Activated CD4-positive, alpha-beta T cell treated with anti-CD3 and anti-CD28 coated beads for 1 hour (primary cell): ENCODE results near the gene HOXB7.

Experiments used
- DNase-seq: peaks from one replicate; pipeline ENCODE4 v3.0.0-alpha.2; 2020

Gene HOXB7

DNA sequence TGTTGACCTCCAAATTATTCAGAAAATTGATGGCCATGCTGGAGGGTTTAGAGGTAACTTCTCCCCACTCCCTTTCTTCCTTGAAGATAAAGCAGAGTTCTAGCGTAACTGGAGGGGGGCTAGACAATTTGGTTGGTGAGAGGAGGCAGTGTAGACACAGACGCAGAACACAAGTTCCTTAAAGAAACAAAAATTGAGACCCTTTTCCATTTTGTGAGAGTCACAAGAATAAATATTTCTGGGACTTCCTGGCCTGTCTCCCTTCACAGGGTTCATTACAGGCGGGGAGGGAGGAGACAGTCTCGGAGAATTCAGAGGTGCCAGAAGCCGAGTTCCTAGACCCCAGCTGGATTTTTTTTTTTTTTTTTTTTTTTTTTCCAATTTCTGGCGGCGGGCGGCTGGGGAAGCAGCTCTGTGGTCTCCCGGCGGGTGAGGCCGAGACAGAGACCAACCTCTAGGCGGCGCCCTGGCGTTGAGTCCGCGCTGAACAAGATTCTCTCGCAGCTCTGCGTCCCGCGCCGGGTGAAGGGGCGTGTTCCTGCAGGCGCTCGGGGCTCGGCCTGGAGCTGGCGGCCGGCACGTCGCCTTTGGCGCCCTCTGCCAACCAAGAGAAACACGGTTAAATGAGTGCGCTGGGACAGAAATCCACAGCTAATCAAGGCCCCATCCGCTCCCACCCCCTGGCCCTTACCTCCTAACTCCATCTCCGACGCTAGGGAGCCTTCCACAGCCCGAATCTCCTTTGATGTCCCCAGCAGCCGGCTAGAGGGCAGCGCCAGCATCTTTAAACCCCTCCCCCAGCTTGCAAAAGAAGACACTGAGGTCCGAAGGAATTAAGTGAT, 25.6 kb upstream of the HOXB7 start:
- no peak for DNase-seq

DNA sequence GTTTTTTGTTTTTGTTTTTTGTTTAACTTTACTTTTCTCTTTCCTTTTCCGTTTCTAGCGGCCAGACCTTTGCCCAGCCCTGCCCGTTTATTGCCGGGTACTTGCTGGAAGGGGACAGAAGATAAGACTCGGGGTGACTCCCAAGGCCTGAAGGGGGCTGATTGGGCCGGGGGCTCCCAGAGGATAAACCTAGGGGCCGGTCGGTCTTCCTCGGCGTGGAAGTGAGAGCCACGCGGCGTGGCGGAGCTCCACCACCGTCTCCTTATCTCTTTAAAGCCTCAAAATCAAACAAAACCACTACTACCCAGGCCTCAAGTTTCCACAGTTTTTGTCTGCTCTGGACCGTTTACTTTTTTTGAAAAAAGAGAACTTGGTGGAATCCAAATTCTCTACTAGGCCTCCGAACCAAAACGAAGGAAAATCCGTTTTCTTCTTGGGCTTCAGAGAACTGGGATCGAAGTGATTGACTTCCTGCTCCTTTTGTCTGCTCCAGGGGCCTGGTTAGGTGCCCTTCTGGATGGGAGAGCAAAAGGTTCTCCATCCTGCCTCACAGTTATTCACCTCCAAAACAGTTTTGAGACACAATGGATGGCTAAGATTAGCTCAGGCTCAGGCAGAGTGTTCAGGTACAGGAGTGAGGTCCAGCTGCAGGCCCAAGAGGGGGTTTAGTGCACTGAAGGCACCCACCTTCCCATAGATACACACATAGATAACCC, 23.8 kb upstream of the HOXB7 start:
- no peak for DNase-seq

DNA sequence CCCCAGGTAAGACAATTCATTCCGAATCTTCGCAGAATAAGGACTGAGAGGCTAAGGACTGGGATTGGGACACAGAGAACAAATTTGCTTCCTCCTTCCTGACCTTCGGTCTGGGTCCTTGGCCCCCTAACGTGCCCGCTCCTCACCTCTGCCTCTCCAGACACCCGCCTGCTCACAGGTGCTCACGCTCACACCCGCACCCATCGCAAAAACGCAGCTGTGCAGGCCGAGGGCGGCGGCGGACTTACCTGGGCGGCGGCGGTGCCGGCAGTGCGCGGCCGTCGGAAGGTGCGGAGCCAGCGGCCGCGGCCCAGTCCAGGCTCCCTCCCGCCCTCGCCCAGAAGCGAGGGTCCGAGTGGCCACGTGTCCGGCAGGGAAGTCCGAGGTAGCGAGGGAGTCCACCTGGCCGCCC, 22.5 kb upstream of the HOXB7 start:
- DNase-seq: no peak

DNA sequence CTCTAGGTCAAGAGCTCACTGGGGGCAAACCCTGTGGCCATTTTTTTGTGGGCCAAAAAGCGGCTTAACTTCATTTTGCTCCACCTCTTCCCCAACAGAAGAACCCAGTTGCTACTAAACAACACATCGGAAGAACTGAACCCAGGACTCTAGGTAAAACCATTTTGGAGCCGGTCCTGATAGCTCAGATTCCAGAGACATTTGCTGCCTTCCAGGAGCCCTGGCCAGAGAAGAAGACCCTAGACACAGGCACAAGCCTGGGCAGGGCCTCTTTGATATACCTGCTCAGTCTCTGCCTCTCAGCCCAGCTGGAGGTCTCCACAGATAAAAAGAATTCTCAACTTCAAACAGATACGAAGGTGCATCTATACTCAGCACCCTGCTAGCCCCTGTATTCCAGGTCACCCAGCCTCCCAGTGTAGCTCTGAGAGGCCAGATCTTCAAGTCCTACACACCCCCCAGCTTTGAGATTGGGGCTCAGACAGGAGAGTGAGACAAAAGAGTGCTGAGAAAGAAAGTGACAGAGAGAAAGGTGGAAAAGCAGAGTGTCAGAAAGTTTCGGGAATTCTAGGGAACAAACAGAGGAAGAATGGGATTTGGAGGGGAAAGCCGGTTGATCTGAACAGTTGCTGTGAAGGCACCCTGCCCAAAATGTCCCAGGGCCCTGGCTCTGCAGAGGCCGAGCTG, 21.9 kb upstream of the HOXB7 start:
- DNase-seq: no peak

DNA sequence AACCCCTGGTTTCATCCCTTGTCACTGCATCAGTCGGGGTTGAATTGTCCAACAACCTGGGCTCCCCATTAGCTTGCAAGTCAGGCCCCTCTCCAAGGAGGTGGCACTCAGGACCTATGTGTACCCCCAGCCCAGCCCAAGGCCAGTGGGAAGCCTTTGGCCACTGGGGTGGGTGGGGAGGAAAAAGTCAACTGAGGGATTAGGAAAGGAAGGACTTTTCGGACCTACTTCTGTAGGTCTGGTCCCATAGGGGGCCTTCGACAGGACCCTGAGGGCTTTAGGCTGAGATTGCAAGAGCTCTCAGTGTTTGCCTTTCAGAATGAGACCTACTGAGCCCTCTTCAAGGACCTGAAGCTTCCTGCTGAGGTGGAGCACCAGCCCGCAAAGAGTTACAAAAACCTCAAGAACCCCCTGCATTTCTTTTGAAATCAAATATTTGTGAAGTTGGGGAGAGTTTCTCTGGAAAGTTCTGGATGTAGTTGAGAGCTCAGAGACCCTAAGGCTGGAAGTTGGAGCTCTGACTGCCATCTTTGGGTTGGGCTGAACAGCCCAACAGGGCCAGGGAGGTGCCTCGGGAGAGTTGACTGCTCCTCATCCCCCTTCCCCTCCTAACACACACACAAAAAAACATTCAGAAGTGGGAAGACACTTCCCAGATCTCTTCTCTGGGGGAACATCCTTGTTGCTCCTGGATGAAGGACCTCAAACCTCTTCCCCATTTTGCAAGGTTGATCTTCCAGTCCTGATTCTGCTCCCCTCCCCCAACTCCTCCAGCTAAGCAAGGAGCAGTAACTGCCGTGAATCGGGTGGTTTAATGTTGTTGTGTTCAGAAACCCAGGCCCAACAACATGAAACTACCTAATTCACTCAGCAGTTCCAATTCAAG, 21.1 kb upstream of the HOXB7 start:
- no peak for DNase-seq

DNA sequence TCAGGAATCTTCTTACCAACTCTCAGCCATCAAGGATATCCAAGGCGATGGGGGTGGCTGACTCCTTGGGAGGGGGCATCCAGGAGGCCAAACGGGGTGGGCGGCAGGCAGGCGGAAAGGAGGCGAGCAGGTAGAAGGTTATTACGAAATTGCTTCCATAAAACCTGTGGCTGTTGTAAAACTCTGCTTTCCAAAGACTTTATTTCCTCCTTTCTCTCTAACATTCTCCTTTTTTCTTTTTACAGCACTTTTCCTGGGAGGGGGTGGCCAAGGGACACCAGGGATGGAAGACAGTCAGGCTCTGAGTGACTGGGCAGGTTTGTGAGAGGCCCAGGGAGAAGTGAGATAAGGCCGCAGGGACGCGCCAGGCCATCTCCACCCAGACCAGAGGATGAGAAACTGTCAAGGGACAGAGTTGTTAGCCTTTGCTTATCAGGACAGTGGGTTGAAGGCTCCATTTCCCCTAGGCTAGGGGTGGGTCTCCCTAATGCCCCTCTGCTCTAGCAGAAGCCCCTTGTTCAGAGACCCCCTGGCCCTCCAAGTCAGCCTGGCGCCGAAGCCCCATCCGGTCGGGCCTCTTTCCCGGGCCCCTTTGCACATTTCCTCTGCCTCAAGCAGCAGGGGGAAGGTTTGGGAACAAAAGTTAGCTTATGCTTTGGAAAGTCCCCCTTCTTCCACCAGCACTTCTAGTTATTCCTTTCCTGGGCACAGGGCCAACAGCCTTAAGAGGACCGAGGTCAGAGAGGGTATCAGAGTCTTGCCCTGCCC, 20.3 kb upstream of the HOXB7 start:
- DNase-seq: no peak

DNA sequence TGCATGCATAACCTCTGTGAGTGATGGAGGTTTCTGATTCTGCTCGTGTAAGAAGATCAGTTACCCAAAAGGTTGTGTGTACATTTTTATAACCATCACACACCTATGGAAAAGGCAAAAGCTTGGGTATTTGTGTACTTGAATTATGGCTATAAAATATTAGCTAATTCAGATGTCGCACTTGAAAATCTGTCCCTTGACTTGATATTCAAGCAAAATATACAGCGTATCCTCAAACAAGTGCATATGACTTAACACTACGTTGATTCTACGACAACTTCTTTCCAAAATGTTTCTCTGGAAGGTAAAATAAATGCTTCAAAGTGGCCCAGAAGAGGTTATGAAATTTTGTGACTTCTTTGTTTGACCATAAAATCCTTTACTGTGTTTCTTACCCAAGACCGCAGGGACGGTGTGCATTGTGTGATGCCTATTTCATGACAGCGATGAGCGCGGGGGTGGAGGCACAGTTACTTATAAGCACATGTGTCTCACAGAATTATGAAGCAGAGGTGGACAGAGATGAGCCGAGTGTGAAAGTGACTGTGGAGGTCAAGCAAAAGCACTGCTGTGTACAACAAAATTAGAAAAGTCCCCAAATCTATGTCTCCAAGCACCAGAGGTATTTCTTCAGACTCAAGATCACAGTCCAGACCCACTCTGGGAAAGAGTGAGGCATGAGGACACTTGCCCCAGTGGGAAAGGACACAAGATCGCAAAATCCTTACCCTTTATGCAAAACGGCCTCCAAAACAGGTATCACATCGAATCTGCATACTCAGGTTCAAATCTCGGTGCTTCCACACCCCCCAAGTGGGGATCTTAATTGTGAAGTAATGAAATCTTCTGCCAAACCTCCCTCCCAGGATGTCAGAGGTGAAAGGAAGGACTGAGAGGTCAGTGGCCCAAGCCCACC, 19.4 kb upstream of the HOXB7 start:
- no peak for DNase-seq

DNA sequence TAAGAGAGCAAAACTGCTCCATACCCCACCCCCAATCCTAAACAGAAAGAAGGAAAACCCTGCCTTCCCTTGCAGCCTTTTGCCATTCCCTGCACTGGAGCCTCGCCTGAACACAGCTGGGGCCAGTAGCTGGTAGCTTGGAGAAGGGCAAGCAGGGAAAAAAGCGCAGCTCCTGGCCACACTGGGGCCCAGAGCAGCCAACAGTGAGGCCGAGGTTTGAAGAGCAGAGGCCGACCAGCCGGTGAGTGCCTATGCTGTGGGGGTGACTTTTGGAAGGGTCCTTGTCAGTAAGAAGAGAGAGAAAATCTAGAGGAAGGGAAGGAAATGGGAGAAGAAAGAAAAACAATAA, 18.6 kb upstream of the HOXB7 start:
- DNase-seq: no peak

DNA sequence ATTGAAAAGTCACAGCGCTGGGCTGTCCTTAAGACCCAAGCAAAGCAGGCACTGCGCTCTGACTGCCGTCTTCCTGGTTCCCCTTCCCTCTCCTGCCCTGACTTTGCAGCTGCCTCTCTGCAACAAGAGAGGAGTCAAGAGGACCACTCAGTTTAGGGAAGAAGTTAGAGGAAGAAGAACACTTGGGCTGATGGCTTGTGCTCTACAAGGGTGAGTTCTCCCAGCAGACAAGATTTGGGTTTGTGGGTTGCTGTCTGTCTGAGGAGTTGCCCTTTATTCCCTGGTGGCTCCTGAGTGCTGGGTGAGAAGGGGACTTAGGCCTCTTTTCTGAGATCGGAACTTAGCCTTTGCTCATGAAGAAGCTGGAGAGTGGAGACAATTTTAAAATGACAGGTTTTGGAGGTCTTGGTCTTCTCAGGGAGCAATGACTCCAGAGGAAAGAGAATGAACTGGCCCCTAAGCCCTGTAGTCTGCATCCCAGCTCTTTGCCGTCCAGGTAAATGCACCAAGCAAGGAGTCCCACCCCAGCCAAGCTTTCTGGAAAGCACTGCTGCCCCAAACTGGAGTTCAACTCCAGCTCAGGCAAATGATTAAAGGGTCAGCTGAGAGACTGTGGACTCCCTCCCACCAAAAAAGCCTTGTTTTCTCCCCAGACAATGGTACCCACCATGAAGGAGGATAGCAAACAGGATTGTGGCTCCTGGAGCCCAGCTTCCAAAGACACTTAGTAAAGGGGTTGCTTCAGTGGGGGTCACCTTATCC, 18.0 kb upstream of the HOXB7 start:
- DNase-seq: no peak

DNA sequence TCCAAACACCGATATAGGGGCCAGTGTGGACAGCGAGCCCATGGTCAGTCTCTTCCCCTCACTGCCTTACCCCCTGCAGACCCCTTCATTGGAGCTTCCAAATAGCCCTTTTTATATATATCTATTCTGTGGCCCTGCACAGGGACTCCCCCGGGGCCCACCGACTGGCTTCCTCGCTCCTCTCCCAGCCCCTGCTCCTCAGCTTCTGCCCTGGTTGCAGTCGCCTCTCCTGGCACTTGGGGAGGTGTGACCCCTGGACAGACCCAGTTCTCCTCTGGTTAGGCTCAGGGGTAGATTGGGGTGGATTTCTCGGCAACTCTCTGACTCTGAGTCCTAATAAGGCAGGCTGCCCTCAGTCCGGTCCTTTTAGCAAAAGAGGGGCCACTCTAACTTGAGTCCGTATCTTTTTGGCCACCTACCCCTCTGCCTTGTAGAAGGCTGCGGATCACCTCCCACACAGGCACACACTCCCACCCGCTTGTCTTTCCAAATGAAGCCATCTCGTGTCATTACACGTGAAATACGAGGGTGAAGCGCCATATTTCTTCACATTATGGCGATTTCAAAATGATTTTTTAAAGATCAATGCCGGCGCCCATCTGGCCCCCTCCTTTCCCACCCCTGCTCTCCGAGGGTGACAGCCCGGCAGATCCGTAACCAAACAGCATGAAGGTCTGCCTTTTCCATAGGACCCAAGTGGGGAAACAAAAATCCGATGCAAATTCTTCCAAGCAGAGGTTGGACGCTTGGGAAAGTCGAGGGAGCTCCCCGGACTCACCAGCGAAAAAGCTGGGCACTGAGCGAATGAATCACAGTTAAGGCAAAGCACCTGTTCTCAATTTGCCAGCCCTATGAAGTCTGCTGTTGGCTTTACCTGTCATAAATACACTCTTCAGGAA, 17.1 kb upstream of the HOXB7 start:
- no peak for DNase-seq

DNA sequence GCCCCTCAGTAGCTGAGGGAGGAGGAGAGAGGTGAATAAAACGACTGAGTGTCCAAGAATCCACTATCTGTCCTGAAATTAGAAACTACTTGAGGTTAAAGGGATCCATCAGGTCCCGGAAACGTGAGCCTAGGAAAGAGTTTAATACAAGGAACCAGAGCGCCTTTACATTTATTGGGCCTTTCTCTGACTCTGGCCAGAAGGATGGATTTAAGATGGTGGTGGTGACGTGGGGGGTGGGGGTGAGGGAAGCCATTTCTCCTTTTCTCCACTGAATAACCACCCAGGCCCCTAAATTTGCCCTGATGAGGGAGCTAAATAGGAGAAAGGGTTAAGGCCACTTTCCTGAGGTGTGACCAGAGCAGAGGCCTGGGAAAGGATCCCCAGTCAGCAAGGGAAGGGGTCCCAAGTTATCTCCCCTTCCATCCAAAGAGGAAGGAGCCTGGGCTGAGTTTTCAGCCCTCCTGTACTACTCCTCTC, 16.3 kb upstream of the HOXB7 start:
- DNase-seq: no peak

DNA sequence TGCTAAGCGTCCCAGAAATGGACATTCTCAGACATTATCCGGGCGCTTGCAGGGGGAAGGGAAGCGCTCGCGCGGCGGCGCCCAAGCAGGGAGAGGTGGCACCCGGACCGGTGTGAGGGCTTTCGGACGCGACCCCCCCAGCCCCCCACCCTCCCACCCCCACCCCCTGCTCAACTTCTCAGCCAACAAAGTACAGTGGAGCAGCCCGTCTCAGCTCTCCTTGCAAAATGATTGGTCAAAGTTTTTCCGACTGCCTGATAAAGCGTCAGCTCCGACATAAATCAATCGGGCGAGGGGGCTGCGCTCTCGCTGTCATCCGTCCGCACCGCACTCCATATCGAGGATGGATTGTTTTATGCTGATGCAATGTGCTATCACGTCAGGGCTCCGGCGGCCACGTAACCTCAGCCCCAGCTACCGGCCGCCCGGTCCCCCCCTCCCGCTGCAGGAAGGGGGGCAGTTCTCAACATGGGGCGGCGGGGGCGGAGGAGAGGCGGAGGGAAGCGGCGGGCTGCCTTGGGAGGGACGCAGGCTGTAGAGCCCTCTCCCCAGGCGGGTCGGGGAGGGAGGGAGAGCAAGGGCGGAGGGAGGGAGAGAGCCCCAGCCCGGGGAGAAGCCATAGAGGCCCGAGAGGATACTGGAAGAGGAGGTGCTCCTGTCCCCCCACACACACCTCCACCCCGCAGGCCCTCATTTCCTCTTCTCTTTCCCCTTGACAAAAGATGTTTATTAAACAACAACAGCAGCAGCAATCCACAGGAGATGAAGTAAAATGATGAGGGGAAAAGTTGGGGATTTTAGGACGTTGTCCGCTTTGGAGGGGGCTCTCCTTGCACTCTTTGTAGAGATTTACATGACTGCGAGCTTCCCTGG, 15.7 kb upstream of the HOXB7 start, which contains the start of gene HOXB9:
HOXB9 (minus strand) TSS at position 114 of the 873 bp plus-strand sequence; CDS start at position 25, 89 bp downstream.
- DNase-seq: no peak

DNA sequence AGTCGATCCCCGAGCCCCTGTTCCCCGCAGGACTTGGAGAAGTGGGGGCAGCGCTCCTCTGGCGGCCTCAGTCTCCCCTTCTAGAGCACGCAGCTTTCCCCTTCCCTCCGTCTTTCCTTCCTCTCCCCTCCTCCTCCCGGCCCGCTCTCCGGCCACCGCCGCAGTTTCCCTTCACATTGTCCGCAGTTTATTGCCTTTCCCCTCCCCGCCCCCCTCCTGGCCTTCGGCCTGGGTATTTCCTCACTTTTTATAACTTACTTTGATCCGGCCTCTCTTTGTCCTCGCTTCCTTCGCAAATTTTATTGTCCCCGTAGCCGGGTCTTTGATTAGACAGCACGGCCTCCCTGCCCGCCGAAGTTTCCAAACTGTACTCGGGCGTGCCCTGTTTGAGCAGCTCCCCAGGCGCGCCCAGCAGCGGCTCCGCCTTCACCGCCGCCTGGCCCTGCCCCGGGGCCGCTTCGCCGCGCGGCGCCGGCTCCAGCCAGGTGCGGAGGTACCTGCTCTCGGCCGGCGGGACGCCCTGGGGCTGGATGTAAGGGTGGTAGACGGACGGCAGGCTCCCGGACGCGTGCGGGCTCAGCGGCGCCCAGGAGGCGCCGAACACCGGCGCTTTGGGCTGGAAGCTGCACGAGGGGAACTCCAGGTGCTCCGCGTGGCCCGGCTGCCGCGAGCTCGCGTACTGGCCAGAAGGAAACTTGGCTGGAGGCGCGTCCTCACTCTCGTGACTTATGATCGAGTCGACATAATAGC, 14.9 kb upstream of the HOXB7 start:
- no peak for DNase-seq

DNA sequence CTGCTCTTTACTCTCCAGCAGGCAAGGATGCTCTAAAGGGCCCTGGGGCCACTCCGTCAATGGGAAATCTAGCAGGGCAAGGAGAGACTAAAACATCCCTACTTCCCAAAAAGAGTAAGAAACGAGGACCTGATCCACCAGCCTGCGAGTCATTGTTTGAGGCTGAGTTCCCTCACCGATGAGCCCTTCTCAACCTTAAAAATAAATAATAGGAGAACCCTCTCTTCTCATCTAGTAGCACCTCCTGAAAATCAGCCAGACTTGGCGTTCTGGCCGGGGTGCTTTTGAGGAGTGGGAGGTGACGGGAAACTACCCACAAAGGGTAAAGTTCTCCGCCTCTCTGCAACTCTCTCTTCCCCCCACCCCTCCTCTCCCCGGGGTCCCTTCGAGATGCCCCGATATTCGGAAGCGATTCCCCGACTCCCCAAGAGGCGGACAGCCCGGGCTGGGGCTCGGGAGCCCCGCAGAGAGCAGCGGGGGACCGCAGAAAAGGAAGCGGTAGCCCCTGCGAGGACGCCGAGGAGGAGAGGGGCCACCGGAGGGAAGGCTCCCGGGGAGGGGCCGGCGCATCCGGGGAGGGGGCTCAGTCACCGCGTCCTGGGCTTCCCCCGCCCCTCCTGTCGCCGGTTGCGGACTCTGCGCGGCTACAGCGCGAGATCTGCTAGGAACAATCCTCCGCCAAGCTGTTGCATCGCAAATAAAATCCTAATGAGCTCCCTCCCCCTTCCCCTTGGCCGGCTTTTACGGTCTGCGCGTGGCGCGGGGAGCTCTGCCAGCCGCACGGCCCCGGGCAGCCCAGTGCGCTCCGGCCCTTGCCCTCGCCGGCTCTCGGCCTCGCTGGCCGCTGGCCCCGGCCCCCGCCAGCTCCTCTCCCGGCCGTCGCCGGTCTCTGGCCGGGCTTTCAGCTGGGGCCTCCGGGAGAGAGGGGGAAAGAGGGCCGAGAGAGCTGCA, 14.0 kb upstream of the HOXB7 start:
- DNase-seq: no peak

DNA sequence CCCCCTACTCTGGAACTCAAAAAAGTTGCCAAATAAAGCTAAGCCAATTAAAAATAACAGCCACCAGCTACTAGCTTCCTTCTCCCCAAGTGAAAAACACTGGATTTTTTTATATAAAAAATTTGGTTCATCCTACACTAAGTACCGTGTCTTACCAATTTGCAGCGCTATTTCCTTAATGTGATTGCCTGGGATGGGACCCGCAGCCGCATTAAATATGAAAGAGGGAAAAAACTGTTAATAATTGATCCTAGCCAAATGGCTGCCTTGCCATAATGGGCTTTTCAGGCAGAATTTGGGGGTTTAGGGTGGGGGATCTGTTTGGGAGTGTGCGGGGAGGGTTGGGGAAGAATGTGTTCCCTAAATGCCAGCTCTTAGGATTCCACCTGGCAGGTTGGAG, 13.3 kb upstream of the HOXB7 start:
- no peak for DNase-seq

DNA sequence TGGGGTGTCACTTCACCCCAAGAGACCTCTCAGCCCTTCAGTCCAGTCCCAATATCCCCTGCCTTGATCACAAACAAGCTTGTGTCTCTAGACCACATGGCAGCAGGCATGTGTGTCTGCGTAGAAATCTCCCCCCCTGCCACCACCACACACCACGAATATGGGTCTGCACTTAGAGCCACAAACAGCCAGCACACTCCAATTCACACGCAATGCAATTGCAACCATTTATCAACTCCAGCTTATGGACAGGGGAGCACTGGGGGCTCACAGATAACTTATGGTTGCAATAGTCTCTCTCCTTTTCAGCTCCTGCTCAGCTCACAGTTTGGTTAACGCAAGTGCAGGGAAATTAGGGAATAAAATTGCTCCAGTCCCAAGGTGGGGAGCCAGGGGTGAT, 12.8 kb upstream of the HOXB7 start:
- DNase-seq: no peak
